PFSK-1 (cell line): ENCODE measurements around the gene ZNF710.

ENCODE experiments used
- POLR2AphosphoS5 ChIP-seq: IDR thresholded peaks from 2 replicates; pipeline ENCODE4 v1.6.1; 2012; ENCODE audit warnings: low read depth, mild to moderate bottlenecking, control low read depth, low read length, moderate library complexity
- REST ChIP-seq, 2 experiments: IDR thresholded peaks; 2 replicates each; pipeline versions ENCODE4 v1.6.1 to v1.8.0; 2011 to 2012; ENCODE audit warnings: low read depth in 2 of 2, low read length in 2 of 2, control low read depth in 1 of 2, inconsistent platforms in 1 of 2, mild to moderate bottlenecking in 1 of 2, moderate library complexity in 1 of 2; ENCODE audit not compliant: insufficient read depth in 1 of 2

GRCh38 chr15:89975482-89976245 lies 25.5 kb upstream of the ZNF710 start:
- no peak for TF ChIP-seq POLR2AphosphoS5
- no peak for TF ChIP-seq REST (IDR thresholded peaks at IDR 0.05; ENCODE audit: insufficient read depth in 1 of 2, low read depth in 2 of 2, low read length in 2 of 2)
